Liver (tissue), 9 donors: ENCODE results near the gene TRIO. TPM values are rescaled to one million over a fixed set of nuclear protein-coding genes. Genes with fewer than 3 reads are reported as not detected.

Experiments used
- DNase-seq: peaks from one replicate; pipeline ENCODE4 v3.0.0-alpha.2; 2017; ENCODE audit warnings: low spot score
- H3K27ac ChIP-seq, 2 donors: one replicate each; pipeline ENCODE4 v1.7.0; 2013; ENCODE audit warnings: inconsistent platforms in 2 of 2, low read length in 2 of 2, control low read depth in 1 of 2, low read depth in 1 of 2, mild to moderate bottlenecking in 1 of 2
- H3K27me3 ChIP-seq, 4 donors: one replicate each; pipeline versions ENCODE4 v1.6.1 to v1.7.0; 2013; ENCODE audit warnings: low read length in 3 of 4, inconsistent platforms in 1 of 4, mild to moderate bottlenecking in 1 of 4, moderate library complexity in 1 of 4; ENCODE audit not compliant: control insufficient read depth in 4 of 4, insufficient read depth in 4 of 4
- H3K36me3 ChIP-seq, 4 donors: one replicate each; pipeline versions ENCODE4 v1.6.1 to v1.7.0; 2013; ENCODE audit warnings: low read length in 3 of 4, mild to moderate bottlenecking in 3 of 4, low read depth in 1 of 4, moderate library complexity in 1 of 4; ENCODE audit not compliant: control insufficient read depth in 4 of 4, insufficient read depth in 3 of 4
- H3K4me1 ChIP-seq, 4 donors: one replicate each; pipeline versions ENCODE4 v1.6.1 to v1.7.0; 2013; ENCODE audit warnings: low read length in 3 of 4, mild to moderate bottlenecking in 3 of 4, moderate library complexity in 1 of 4; ENCODE audit not compliant: control insufficient read depth in 4 of 4, insufficient read depth in 4 of 4
- H3K4me3 ChIP-seq, 3 donors: one replicate each; pipeline versions ENCODE4 v1.6.1 to v1.7.0; 2013; ENCODE audit warnings: low read length in 3 of 3, control low read depth in 1 of 3, low read depth in 1 of 3, mild to moderate bottlenecking in 1 of 3
- H3K9ac ChIP-seq, 2 donors: one replicate each; pipeline ENCODE4 v1.7.0; 2013; ENCODE audit warnings: low read length in 2 of 2, mild to moderate bottlenecking in 2 of 2, moderate library complexity in 2 of 2, control low read depth in 1 of 2, low read depth in 1 of 2
- H3K9me3 ChIP-seq, 4 donors: one replicate each; pipeline versions ENCODE4 v1.6.1 to v1.7.0; 2013; ENCODE audit warnings: low read length in 3 of 4; ENCODE audit not compliant: control insufficient read depth in 4 of 4
- ATF3 ChIP-seq: IDR thresholded peaks from 2 replicates; pipeline ENCODE4 v1.6.1; 2016; ENCODE audit warnings: antibody characterized with exemption
- CTCF ChIP-seq: fragments of 150-350 bp; IDR thresholded peaks from 2 replicates; pipeline ENCODE4 v1.5.1; 2017; ENCODE audit warnings: improper control_type of control experiment, low read depth, low read length; ENCODE audit not compliant: missing input control
- EGR1 ChIP-seq, 2 donors: IDR thresholded peaks; 2 replicates each; pipeline ENCODE4 v1.6.1; 2016 to 2018; ENCODE audit warnings: antibody characterized with exemption in 2 of 2, low read depth in 2 of 2
- FOXA1 ChIP-seq: IDR thresholded peaks from 2 replicates; pipeline ENCODE4 v1.6.1; 2016; ENCODE audit warnings: antibody characterized with exemption
- FOXA2 ChIP-seq: IDR thresholded peaks from 2 replicates; pipeline ENCODE4 v1.6.1; 2016; ENCODE audit warnings: antibody characterized with exemption
- GABPA ChIP-seq, 2 donors: IDR thresholded peaks in 1 of 2; conservative IDR thresholded peaks in 1 of 2; 2 replicates each; pipeline ENCODE4 v1.6.1; 2016; ENCODE audit warnings: antibody characterized with exemption in 2 of 2, mild to moderate bottlenecking in 1 of 2, moderate library complexity in 1 of 2
- HNF4A ChIP-seq, 2 donors: conservative IDR thresholded peaks; 2 replicates each; pipeline ENCODE4 v1.6.1; 2016; ENCODE audit warnings: antibody characterized with exemption in 2 of 2, mild to moderate bottlenecking in 2 of 2
- HNF4G ChIP-seq: IDR thresholded peaks from 2 replicates; pipeline ENCODE4 v1.6.1; 2016; ENCODE audit warnings: antibody characterized with exemption
- JUND ChIP-seq, 2 donors: IDR thresholded peaks; 2 replicates each; pipeline ENCODE4 v1.6.1; 2016; ENCODE audit warnings: antibody characterized with exemption in 2 of 2
- MAX ChIP-seq: IDR thresholded peaks from 2 replicates; pipeline ENCODE4 v1.6.1; 2016; ENCODE audit warnings: antibody characterized with exemption
- NR2F2 ChIP-seq: IDR thresholded peaks from 2 replicates; pipeline ENCODE4 v1.6.1; 2016; ENCODE audit warnings: antibody characterized with exemption
- RAD21 ChIP-seq, 2 donors: IDR thresholded peaks; 2 replicates each; pipeline ENCODE4 v1.6.1; 2016; ENCODE audit warnings: antibody characterized with exemption in 2 of 2, mild to moderate bottlenecking in 2 of 2
- REST ChIP-seq: IDR thresholded peaks from 2 replicates; pipeline ENCODE4 v1.6.1; 2016; ENCODE audit warnings: antibody characterized with exemption, mild to moderate bottlenecking
- RXRA ChIP-seq, 2 donors: IDR thresholded peaks; 2 replicates each; pipeline ENCODE4 v1.6.1; 2017 to 2018; ENCODE audit warnings: antibody characterized with exemption in 2 of 2, mild to moderate bottlenecking in 1 of 2
- SP1 ChIP-seq: IDR thresholded peaks from 2 replicates; pipeline ENCODE4 v1.6.1; 2018; ENCODE audit warnings: antibody characterized with exemption, mild to moderate bottlenecking
- TAF1 ChIP-seq: conservative IDR thresholded peaks from 2 replicates; pipeline ENCODE4 v1.6.1; 2016; ENCODE audit warnings: antibody characterized with exemption, mild to moderate bottlenecking
- YY1 ChIP-seq: IDR thresholded peaks from 2 replicates; pipeline ENCODE4 v1.6.1; 2016; ENCODE audit warnings: antibody characterized with exemption, mild to moderate bottlenecking
- WGBS: extraction: QIAGEN DNeasy Blood & Tissue Kit; methylation state at CpG from one replicate; pipeline ENCODE4 v1.1.7; 2013; 5-methylcytosine and 5-hydroxymethylcytosine counted together
- polyA plus RNA-seq, 2 donors: library from polyadenylated mRNA; stranded (reverse) in 1 of 2; unstranded in 1 of 2; fragments of 200-250 nt in 1 of 2; fragments of >200 nt in 1 of 2; fragmentation: Nextera tagmentation in 1 of 2; extraction: Ambion mirVana in 1 of 2; gene quantifications; one replicate each; pipeline versions ENCODE4 v1.2.1 to v1.2.3, GENCODE V29; 2013 to 2015
- total RNA-seq, 2 donors: library from RNA; depleted of rRNA; stranded (reverse); fragments of >200 nt; gene quantifications; one replicate each; pipeline ENCODE4 v1.2.3, GENCODE V29; 2014
- donor health status: healthy.
- donor health status: healthy.
- donor health status: healthy.
- donor health status: healthy.
- donor health status: healthy.

TRIO gene
- total and polyA plus RNA-seq, 4 donors, result 8.5 to 86.2 (median 16.0) TPM

- WGBS, result 96% methylated on average over 11 of the region's 11 CpGs
- no peak overlapping the region for H3K9ac ChIP-seq
- H3K36me3 ChIP-seq, result peaks cover 2 to 27% (median 18%) of the 10 kb centered on the region in 4 donors
- H3K4me3 ChIP-seq, result no peak overlapping the region
- H3K27ac ChIP-seq, result no peak overlapping the region
- DNase-seq, result no peak
- TF ChIP-seq RAD21 (IDR thresholded peaks at IDR 0.05), result no peak
- no peak for TF ChIP-seq ATF3
- no peak for TF ChIP-seq CTCF
- TF ChIP-seq MAX, result no peak
- no peak for TF ChIP-seq GABPA (IDR thresholded peaks at IDR 0.05 in 1 of 2, conservative IDR thresholded peaks at IDR 0.05 in 1 of 2)
- TF ChIP-seq YY1, result no peak
- no peak for TF ChIP-seq FOXA2
- no peak for TF ChIP-seq REST
- TF ChIP-seq TAF1, result no peak
- TF ChIP-seq HNF4A (conservative IDR thresholded peaks at IDR 0.05), result no peak
- no peak for TF ChIP-seq SP1
- TF ChIP-seq NR2F2, result no peak
- TF ChIP-seq RXRA (IDR thresholded peaks at IDR 0.05), result no peak
- TF ChIP-seq FOXA1, result no peak
- no peak for TF ChIP-seq HNF4G
- no peaks in the 10 kb centered on the region for H3K27me3 ChIP-seq
- H3K4me1 ChIP-seq, result peaks cover 2 to 27% (median 22%) of the 10 kb centered on the region in 4 donors
- no peaks in the 10 kb centered on the region for H3K9me3 ChIP-seq
Measured at GRCh38 chr5:14339468-14339867, 196.3 kb downstream of the TRIO start.

GRCh38 chr5:14341571-14342230 is 198.6 kb downstream of the TRIO start:
- no peak overlapping the region for H3K9ac ChIP-seq
- DNase-seq, result no peak
- no peak for TF ChIP-seq GABPA (IDR thresholded peaks at IDR 0.05 in 1 of 2, conservative IDR thresholded peaks at IDR 0.05 in 1 of 2)
- TF ChIP-seq RAD21 (IDR thresholded peaks at IDR 0.05), result no peak
- no peak for TF ChIP-seq CTCF
- no peak for TF ChIP-seq ATF3
- no peak for TF ChIP-seq EGR1 (IDR thresholded peaks at IDR 0.05; ENCODE audit: low read depth in 2 of 2)
- TF ChIP-seq MAX, result no peak
- TF ChIP-seq HNF4A (conservative IDR thresholded peaks at IDR 0.05), result peak; percentile 21 to 33
- TF ChIP-seq RXRA (IDR thresholded peaks at IDR 0.05), result peak; percentile 58 to 78
- no peak for TF ChIP-seq JUND (IDR thresholded peaks at IDR 0.05)
- TF ChIP-seq HNF4G, result no peak
- TF ChIP-seq YY1, result no peak
- no peak for TF ChIP-seq NR2F2
- no peak for TF ChIP-seq FOXA2
- H3K4me3 ChIP-seq, result no peak overlapping the region
- WGBS, result 48% methylated on average over 4 of the region's 4 CpGs
- H3K36me3 ChIP-seq, result peaks cover 2 to 14% (median 13%) of the 10 kb centered on the region in 4 donors
- H3K27ac ChIP-seq, result no peak overlapping the region
- no peaks in the 10 kb centered on the region for H3K27me3 ChIP-seq
- H3K4me1 ChIP-seq, result peaks cover 2 to 27% (median 22%) of the 10 kb centered on the region in 4 donors
- H3K9me3 ChIP-seq, result no peaks in the 10 kb centered on the region
